Loucy (cell line): ENCODE results near the gene SLC35G3.
"Not testable (repeated sequence)": the region's sequence is repeated elsewhere in the genome, so short reads cannot be mapped to it uniquely, and the experiment has no call there.

Experiments
- H2AFZ ChIP-seq: fragments of 200-600 bp; sonication (generic); 2 replicates; pipeline ENCODE4 v1.6.0; 2016; ENCODE audit warnings: antibody characterized with exemption, mild to moderate bottlenecking, low read length, moderate library complexity
- H3F3A ChIP-seq: fragments of 200-600 bp; 2 replicates; pipeline ENCODE4 v1.6.0; 2016; ENCODE audit warnings: antibody characterized with exemption, low read depth, mild to moderate bottlenecking
- H3K27me3 ChIP-seq: fragments of 200-600 bp; sonication (generic); 2 replicates; pipeline ENCODE4 v1.6.1; 2014; ENCODE audit warnings: low read length, mild to moderate bottlenecking; ENCODE audit not compliant: insufficient read depth, poor library complexity, severe bottlenecking
- H3K36me3 ChIP-seq: fragments of 200-600 bp; sonication (generic); 2 replicates; pipeline ENCODE4 v1.6.1; 2016; ENCODE audit warnings: low read length; ENCODE audit not compliant: insufficient read depth
- H3K4me1 ChIP-seq: fragments of 200-600 bp; sonication (generic); 2 replicates; pipeline ENCODE4 v1.5.1; 2014; ENCODE audit warnings: low read length, mild to moderate bottlenecking; ENCODE audit not compliant: insufficient read depth, poor library complexity, severe bottlenecking
- H3K4me2 ChIP-seq: fragments of 200-600 bp; sonication (generic); 2 replicates; pipeline ENCODE4 v1.6.0; 2014; ENCODE audit warnings: antibody characterized with exemption, low read length, low read depth, mild to moderate bottlenecking; ENCODE audit not compliant: poor library complexity, severe bottlenecking
- H3K4me3 ChIP-seq: fragments of 200-600 bp; sonication (generic); 2 replicates; pipeline ENCODE4 v1.5.1; 2014; ENCODE audit warnings: low read length, mild to moderate bottlenecking, mixed read lengths; ENCODE audit not compliant: poor library complexity, severe bottlenecking
- H3K79me2 ChIP-seq: fragments of 200-600 bp; sonication (generic); 2 replicates; pipeline ENCODE4 v1.6.1; 2014; ENCODE audit warnings: low read length; ENCODE audit not compliant: insufficient read depth
- H3K9ac ChIP-seq: fragments of 200-600 bp; sonication (generic); 2 replicates; pipeline ENCODE4 v1.6.0; 2014; ENCODE audit warnings: mild to moderate bottlenecking, low read depth, low read length, moderate library complexity; ENCODE audit not compliant: poor library complexity, severe bottlenecking
- H3K9me2 ChIP-seq: fragments of 200-600 bp; sonication (generic); replicated peaks from 2 replicates; pipeline ENCODE4 v1.6.1; 2016; ENCODE audit warnings: low read depth, low read length, mixed read lengths
- H3K9me3 ChIP-seq: fragments of 200-600 bp; sonication (generic); 2 replicates; pipeline ENCODE4 v1.6.1; 2014; ENCODE audit warnings: mild to moderate bottlenecking, antibody characterized with exemption, low read length, low read depth; ENCODE audit not compliant: insufficient read depth
- H4K20me1 ChIP-seq: fragments of 200-600 bp; sonication (generic); 2 replicates; pipeline ENCODE4 v1.6.0; 2014; ENCODE audit warnings: antibody characterized with exemption, low read length, mild to moderate bottlenecking; ENCODE audit not compliant: insufficient read depth, poor library complexity, severe bottlenecking
- EZH2phosphoT487 ChIP-seq: fragments of 200-600 bp; IDR thresholded peaks from 2 replicates; pipeline ENCODE4 v1.6.1; 2018; ENCODE audit warnings: antibody characterized with exemption, mild to moderate bottlenecking, moderate library complexity, borderline replicate concordance
- TF ChIP-seq, protein P1 (sequence below): fragments of 200-600 bp; sonication (generic); conservative IDR thresholded peaks from 2 replicates; pipeline ENCODE4 v1.5.1; 2014; ENCODE audit warnings: mild to moderate bottlenecking, antibody characterized with exemption, low read length

SLC35G3 gene

DNA sequence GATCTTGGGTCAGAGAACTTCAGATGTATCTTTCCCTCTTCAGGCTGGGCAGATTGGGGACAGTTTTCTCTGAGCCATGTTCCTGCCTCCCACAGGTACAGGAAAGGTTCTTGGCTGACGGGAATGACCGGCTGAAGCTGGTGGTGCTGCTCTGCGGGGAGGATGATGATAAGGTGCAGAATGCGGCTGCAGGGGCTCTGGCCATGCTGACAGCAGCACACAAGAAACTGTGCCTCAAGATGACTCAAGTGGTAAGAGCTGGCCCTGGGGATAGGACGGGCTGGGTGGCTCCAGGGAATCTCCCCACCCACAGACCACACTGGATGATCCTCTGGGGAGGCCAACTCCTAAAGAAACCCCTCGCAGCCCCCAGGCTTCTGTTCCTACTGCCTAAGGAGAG, 10.9 kb downstream of the SLC35G3 start:
- Histone ChIP-seq H2AFZ (no peak overlapping the region), H3K4me3 (no peak overlapping the region), H3K9me2 (no peaks in the 10 kb centered on the region), H3K36me3 (no peaks in the 10 kb centered on the region), H3K4me1 (no peaks in the 10 kb centered on the region), H3K4me2 (no peak overlapping the region), H3K9ac (no peak overlapping the region), H3K27me3 (peaks cover 37% of the 10 kb centered on the region), H3K9me3 (no peaks in the 10 kb centered on the region), H3F3A (no peaks in the 10 kb centered on the region), H4K20me1 (no peaks in the 10 kb centered on the region), H3K79me2 (no peaks in the 10 kb centered on the region)
- TF ChIP-seq, protein P1, sequence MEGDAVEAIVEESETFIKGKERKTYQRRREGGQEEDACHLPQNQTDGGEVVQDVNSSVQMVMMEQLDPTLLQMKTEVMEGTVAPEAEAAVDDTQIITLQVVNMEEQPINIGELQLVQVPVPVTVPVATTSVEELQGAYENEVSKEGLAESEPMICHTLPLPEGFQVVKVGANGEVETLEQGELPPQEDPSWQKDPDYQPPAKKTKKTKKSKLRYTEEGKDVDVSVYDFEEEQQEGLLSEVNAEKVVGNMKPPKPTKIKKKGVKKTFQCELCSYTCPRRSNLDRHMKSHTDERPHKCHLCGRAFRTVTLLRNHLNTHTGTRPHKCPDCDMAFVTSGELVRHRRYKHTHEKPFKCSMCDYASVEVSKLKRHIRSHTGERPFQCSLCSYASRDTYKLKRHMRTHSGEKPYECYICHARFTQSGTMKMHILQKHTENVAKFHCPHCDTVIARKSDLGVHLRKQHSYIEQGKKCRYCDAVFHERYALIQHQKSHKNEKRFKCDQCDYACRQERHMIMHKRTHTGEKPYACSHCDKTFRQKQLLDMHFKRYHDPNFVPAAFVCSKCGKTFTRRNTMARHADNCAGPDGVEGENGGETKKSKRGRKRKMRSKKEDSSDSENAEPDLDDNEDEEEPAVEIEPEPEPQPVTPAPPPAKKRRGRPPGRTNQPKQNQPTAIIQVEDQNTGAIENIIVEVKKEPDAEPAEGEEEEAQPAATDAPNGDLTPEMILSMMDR, result no peak
- no peak for TF ChIP-seq EZH2phosphoT487

DNA sequence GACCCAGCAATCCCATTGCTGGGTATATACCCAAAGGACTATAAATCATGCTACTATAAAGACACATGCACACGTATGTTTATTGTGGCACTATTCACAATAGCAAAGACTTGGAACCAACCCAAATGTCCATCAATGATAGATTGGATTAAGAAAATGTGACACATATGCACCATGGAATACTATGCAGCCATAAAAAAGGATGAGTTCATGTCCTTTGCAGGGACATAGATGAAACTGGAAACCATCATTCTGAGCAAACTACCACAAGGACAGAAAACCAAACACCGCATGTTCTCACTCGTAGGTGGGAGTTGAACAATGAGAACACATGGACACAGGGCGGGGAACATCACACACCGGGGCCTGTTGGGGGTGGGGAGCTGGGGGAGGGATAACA, 14.8 kb downstream of the SLC35G3 start:
- H4K20me1 ChIP-seq, H3K36me3 ChIP-seq, H3K4me1 ChIP-seq, H3K9ac ChIP-seq, H3K79me2 ChIP-seq, H3K9me2 ChIP-seq, H3K4me2 ChIP-seq, H3F3A ChIP-seq, H3K9me3 ChIP-seq, H2AFZ ChIP-seq, H3K4me3 ChIP-seq: not testable (repeated sequence)
- H3K27me3 ChIP-seq, result peaks cover 17% of the 10 kb centered on the region

DNA sequence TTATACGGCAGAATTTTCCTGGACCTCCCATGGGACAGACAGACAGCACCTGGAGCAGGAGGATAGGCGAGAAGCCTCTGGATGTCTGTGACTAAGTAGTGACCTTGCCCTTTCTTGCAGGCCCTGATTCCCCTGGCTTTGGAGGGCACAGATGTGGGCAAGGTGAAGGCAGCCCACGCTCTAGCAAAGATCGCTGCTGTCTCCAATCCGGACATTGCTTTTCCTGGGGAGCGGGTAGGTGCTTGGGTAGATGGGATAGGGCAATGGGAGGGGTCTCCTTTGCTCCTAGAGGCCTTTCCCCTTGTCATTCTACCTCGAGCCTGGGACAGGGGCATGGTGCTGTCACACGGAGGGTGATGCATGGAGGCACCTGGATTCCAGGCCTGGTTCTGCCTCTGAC, 17.3 kb downstream of the SLC35G3 start:
- Histone ChIP-seq H4K20me1 (no peaks in the 10 kb centered on the region), H3K4me2 (no peak overlapping the region), H3K36me3 (no peaks in the 10 kb centered on the region), H3K9me3 (no peaks in the 10 kb centered on the region), H3K9ac (no peak overlapping the region), H3F3A (no peaks in the 10 kb centered on the region), H3K79me2 (no peaks in the 10 kb centered on the region), H2AFZ (no peak overlapping the region), H3K4me3 (no peak overlapping the region), H3K4me1 (no peaks in the 10 kb centered on the region), H3K9me2 (no peaks in the 10 kb centered on the region), H3K27me3 (peaks cover 3% of the 10 kb centered on the region)
- no peak for TF ChIP-seq EZH2phosphoT487
- TF ChIP-seq, protein P1, result no peak

DNA sequence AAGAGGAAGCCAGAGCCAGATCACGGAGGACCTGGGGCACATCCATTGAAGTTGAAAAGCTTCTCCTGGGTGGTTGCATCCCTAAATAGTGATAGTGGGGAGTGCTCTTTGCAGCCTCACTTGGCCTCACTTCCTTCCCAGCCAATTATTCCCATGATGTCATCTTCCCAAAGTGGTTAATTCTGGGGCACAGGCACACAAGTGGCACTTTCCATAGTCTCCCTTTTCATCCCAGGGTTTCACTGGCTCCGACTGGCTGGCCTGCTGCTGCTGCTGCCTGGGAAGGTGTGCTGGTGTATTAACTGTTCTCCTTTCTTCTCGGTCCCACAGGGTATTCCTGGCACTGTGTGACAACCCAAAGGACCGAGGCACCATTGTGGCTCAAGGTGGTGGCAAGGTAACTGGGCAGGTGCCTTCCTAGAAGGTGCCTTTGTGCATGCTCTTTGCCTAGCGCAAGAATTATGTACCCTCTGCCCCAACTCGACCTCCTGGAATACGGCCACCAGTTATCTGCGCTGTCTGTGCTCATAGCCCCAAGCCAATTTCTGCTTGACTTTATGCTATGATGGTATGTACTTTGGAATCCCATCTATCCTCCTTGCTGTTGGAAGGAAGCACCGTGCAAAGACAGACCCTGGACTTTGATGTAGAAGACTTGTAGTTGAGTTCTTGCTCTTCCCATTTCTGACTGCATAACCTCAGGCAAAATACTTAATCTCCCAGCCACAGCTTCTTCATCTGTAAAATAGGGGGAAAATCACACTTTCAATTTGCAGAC, 18.4 kb downstream of the SLC35G3 start:
- TF ChIP-seq, protein P1, result no peak
- TF ChIP-seq EZH2phosphoT487, result no peak
- H3K4me2 ChIP-seq, result no peak overlapping the region

More for the DNA sequence above, 18.4 kb downstream of the SLC35G3 start:
- H2AFZ ChIP-seq, result no peak overlapping the region
- no peaks in the 10 kb centered on the region for H3K36me3 ChIP-seq
- no peaks in the 10 kb centered on the region for H3K79me2 ChIP-seq
- H3K4me3 ChIP-seq, result no peak overlapping the region
- H4K20me1 ChIP-seq, result no peaks in the 10 kb centered on the region
- H3K9me3 ChIP-seq, result no peaks in the 10 kb centered on the region
- H3K9me2 ChIP-seq, result no peaks in the 10 kb centered on the region
- H3K27me3 ChIP-seq, result peaks cover 3% of the 10 kb centered on the region
- no peaks in the 10 kb centered on the region for H3K4me1 ChIP-seq
- no peaks in the 10 kb centered on the region for H3F3A ChIP-seq
- H3K9ac ChIP-seq, result no peak overlapping the region
